ENCODE measurements around the gene NYNRIN.

DNA sequence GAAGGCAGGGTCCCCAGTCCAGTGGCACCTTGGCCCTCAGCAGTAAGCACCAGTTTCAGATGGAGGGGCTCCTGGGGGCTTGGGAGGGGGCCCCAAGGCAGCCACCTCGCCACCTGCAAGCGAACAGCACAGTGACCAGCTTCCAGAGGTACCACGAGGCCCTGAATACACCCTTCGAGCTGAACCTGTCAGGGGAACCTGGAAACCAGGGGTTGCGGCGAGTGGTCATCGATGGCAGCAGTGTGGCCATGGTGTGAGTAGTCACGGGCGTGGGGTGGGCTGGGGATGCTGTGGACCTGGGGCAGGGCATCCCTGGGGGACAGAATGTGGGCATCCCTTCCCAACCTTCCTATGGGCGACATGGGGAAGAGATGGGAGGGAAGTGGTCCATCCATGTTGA lies 11.2 kb downstream of the NYNRIN start:
- TF ChIP-seq ZNF70 (CRISPR knock-in tag; IDR thresholded peaks at IDR 0.05), result no peak
- no peak for TF ChIP-seq ZFP30 (CRISPR knock-in tag; IDR thresholded peaks at IDR 0.05)
- TF ChIP-seq ZC3H10 (CRISPR knock-in tag; IDR thresholded peaks at IDR 0.05), result no peak
- TF ChIP-seq ARNTL (CRISPR knock-in tag; IDR thresholded peaks at IDR 0.05; ENCODE audit: borderline replicate concordance, low read depth), result no peak
- no peak for TF ChIP-seq ZFP3 (CRISPR knock-in tag; IDR thresholded peaks at IDR 0.05)
- TF ChIP-seq ZNF565 (CRISPR knock-in tag; conservative IDR thresholded peaks at IDR 0.05; ENCODE audit: low read depth), result no peak
- TF ChIP-seq CSRNP3 (CRISPR knock-in tag; IDR thresholded peaks at IDR 0.05), result no peak
- TF ChIP-seq, protein P1, sequence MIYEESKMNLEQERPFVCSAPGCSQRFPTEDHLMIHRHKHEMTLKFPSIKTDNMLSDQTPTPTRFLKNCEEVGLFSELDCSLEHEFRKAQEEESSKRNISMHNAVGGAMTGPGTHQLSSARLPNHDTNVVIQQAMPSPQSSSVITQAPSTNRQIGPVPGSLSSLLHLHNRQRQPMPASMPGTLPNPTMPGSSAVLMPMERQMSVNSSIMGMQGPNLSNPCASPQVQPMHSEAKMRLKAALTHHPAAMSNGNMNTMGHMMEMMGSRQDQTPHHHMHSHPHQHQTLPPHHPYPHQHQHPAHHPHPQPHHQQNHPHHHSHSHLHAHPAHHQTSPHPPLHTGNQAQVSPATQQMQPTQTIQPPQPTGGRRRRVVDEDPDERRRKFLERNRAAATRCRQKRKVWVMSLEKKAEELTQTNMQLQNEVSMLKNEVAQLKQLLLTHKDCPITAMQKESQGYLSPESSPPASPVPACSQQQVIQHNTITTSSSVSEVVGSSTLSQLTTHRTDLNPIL (CRISPR knock-in tag; IDR thresholded peaks at IDR 0.05; ENCODE audit: low read depth), result no peak
- no peak for TF ChIP-seq TOX (CRISPR knock-in tag; IDR thresholded peaks at IDR 0.05; ENCODE audit: borderline replicate concordance)
